Erythroblast (primary cell): ENCODE data around the gene NTN5.
"Not testable (repeated sequence)": the region's sequence is repeated elsewhere in the genome, so short reads cannot be mapped to it uniquely, and the experiment has no call there.

Experiments
- DNase-seq, 2 experiments: peaks; one replicate each; lab custom pipeline; 2025; lab: John Stamatoyannopoulos, UW
- GATA1 ChIP-seq: IDR thresholded peaks from 2 replicates; pipeline ENCODE4 v1.6.1; 2011; ENCODE audit warnings: low read depth, mild to moderate bottlenecking, control low read depth, low read length, moderate library complexity
- POLR2A ChIP-seq: IDR thresholded peaks from 2 replicates; pipeline ENCODE4 v1.6.1; 2011; ENCODE audit warnings: mild to moderate bottlenecking, low read length

Gene NTN5

DNA sequence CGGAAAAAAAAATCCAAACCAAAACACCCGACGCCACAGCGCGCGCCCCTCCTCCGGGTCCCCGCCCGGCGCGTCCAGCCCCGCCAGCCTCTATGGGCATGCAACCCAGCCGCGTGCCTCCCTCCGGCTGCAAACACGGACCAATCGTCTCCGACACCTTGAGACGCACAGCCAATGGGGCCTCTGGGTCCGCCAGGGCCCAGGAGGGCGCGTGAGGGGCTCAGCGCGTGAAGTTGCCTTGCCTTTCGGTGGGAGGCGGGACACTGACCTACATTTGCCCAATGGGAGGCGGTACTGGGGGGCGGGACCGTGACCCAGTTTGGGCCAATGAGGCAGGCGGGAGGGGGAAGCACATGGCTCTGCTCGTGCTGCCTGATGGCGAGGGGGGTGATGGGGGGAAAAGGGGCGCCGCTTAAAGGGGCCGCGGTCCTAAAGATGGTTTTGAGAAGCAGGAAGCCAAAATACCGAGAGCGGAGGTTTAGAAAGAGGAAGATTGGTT is 35.3 kb downstream of the NTN5 start:
- DNase-seq, result peak; percentile 94 to 97
- TF ChIP-seq GATA1 (no peak), POLR2A (no peak)

DNA sequence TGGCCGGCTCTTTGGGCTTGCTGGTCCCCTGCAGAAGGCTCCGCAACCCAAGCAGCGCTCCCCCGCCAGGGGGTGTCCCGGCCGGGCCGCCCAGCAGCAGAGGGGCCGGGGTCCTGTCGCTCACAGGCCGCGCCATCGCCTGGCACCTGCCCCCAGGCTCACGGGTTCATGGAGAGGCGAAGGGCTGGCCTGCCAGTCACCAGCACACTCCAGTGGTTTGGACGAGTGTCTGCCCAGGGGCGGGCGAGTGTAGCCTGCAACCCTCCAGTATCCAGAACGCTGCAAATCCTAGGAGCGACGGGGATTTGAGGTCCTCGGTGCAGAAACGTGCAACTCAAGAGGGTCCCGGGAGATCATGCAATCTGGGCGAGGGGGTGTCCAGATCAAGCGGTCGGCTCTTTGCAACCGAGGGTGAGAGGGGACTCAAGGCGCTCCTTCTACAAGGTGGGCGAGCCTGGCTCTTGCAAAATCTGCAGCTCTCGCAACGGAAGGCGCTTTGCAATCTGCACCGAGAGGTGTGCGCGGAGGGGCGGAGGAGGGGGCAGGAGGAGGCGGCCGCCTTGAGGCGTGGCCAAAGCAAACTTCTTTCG is 35.9 kb downstream of the NTN5 start, which contains the start of gene DBP:
Gene DBP (minus strand): TSS at position 521 of the 590 bp plus-strand sequence. CDS start 385 bp downstream, at position 136.
- TF ChIP-seq GATA1, result no peak
- no peak for TF ChIP-seq POLR2A
- DNase-seq, result no peak

DNA sequence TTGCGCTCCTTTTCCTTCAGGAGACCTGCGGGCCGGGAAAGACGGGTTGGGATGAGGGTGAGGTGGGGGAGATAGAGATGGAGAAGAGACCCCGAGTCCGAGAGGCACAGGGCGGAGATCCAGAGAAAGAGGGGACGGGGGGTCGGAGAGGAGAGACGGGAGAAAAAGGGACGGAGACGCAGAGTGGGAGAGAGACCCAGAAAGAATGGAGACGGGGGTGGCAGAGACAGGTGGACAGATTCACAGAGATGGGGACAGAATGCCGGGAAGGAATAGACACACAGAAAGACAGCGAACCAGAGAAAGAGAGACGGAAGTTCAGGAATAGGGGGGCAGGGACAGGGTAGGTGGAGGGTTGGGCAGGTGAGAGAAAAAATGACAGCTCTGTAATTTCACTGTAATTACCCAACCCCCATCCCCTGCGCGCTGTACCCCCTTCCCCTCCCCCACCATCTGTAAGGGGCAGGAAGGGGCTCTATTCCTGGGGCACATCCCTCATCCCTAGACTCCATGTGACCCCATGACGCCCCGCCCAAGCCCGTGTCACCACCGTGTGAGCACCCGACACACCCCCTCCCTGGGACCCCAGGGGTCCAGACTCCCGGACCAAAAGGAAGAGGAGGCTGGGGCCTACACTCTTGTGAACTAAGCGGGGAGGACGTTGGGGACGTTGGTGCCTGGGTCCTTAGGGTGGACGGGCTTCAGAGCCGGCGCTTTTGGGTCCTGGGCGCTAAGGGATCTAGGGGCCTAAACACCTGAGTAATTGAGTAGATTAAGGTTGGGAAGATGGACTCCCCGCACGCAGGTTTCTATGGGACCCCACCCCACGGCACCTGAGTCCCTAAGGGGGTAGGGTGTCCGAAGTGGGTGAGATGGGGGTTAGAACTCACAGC is 36.6 kb downstream of the NTN5 start:
- DNase-seq, result no peak
- TF ChIP-seq POLR2A (no peak), GATA1 (no peak)

GRCh38 chr19:48635263-48635965 is 37.4 kb downstream of the NTN5 start:
- TF ChIP-seq GATA1 (no peak), POLR2A (no peak)
- DNase-seq, result peak; percentile 81 to 89

DNA sequence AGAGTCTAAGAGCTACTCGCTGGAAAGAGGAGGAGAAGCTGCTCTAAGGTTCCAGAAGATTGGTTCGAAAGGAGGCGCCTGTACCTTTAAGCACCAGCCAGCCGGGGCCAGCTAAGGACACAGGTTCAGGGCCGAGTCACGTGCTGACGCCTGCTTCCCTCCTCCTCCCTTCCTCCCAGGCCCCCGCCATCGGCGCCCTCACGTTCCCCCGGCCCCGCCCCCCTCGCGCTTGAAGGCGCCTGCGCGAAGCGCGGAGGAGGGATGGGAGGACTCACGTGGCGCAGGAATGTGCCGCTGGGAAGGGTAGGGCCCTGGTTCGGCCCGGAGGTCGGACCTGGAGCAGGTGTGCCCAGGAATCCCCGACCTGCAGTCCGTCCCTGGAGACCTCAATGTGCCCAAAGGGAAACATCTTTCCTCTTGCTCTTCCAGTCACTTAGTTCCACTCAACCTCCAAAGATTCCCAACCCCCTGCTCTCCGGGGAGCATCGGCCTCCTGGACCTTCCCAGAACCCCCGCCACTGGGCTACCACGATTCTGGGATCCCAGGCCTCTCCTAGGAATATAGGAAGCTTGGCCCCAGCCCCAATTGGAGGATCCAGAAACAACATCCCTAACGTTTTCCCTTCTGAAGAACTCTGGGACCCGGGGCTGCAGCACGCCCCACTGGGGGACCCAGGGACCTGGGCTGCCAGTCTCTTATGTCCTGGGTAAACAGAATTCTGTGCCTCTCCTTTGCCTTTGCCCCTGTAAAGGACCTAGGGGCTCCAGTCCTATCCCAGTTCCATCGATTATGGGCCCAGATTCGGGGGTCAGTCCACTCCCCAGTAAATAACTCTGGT is 38.2 kb downstream of the NTN5 start:
- peak; percentile 50 for TF ChIP-seq POLR2A
- no peak for TF ChIP-seq GATA1
- DNase-seq, result peak; percentile 97 to 98

GRCh38 chr19:48634036-48634342 is 38.8 kb downstream of the NTN5 start:
- TF ChIP-seq POLR2A (peak; percentile 2), GATA1 (no peak)
- no peak for DNase-seq

- DNase-seq, result peak in 1 of 2 experiments; percentile 61
- TF ChIP-seq POLR2A, result peak; percentile 3
- no peak for TF ChIP-seq GATA1
Measured at GRCh38 chr19:48633148-48634035, 39.4 kb downstream of the NTN5 start.

DNA sequence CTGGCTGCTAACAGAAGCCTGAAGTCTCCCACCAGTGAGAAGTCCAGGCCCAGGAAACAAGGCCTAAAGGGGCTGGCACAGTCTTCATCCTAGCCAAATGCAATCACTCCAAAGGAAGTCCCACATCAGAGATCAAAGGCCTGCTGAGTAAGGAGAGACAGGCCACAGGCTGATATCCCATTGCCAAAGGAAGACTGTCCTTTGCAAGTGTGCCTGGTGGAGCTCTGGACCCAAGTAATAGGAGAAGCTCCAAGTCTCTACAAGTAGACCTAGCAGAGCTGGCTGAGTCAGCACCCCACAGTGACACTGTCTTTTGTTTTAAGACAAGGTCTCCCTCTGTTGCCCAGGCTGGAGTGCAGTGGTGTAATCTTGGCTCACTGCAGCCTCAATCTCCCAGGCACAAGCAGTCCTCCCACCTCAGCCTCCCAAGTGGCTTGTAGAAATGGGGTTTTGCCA is 40.1 kb downstream of the NTN5 start:
- DNase-seq, result peak in 1 of 2 experiments; percentile 76
- TF ChIP-seq GATA1 (no peak), POLR2A (no peak)

DNA sequence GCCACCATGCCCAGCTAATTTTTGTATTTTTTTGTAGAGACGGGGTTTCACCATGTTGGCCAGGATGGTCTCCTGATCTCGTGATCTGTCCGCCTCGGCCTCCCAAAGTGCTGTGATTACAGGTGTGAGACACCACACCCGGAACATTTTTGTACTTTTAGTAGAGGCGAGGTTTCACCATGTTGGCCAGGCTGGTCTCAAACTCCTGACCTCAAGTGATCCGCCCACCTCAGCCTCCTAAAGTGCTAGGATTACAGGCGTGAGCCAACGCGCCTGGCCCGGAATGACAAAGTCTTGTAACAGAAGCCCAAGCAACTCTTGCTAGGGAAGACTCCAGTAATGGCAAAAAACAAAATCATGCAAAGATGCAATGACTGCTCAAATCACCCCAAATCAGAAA is 40.5 kb downstream of the NTN5 start:
- not testable (repeated sequence) for DNase-seq

DNA sequence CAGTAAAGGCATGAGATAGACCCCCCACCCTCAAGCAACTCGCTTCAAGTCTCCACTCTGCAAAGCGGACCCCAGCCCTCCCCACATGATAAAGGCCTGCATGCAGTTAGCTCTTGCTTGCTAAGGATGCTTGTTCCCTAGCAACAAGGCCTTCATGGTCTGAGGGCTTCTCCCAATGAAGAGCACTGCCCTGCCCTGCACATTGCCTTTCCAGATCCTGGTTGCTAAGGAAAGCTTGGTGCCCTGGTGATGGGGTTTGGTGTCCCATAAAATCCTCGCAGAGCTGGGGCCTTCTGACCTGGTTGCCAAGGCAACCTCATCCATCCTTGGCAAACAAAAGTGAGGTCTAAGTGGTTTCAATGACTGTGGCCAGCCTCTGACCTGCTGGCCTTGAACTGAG is 41.6 kb downstream of the NTN5 start:
- TF ChIP-seq POLR2A, result peak; percentile 22
- TF ChIP-seq GATA1, result no peak
- DNase-seq, result peak in 1 of 2 experiments; percentile 61

- no peak for TF ChIP-seq GATA1
- DNase-seq, result peak; percentile 85 to 91
Measured at GRCh38 chr19:48630296-48631063, 42.3 kb downstream of the NTN5 start.
